Gastrocnemius medialis (tissue), 4 donors: ENCODE results near the gene FCRL3.

Source experiments
- CTCF ChIP-seq, 5 experiments: fragments of 450-650 bp in 3 of 5; fragments of 200-600 bp in 2 of 5; sonication (generic) in 2 of 5; IDR thresholded peaks in 4 of 5; conservative IDR thresholded peaks in 1 of 5; 1 replicate in 4 of 5; 2 replicates in 1 of 5; pipeline ENCODE4 v1.5.1; 2016 to 2019; ENCODE audit warnings: antibody characterized with exemption in 5 of 5, mild to moderate bottlenecking in 3 of 5, moderate library complexity in 3 of 5
- POLR2A ChIP-seq, 2 donors: fragments of 450-650 bp; IDR thresholded peaks; one replicate each; pipeline ENCODE4 v1.6.1; 2017; ENCODE audit warnings: antibody characterized with exemption in 2 of 2, mild to moderate bottlenecking in 2 of 2, moderate library complexity in 2 of 2

- no peak for TF ChIP-seq POLR2A (IDR thresholded peaks at IDR 0.05)
- TF ChIP-seq CTCF (IDR thresholded peaks at IDR 0.05 in 4 of 5, conservative IDR thresholded peaks at IDR 0.05 in 1 of 5), result no peak
Observed at GRCh38 chr1:157659576-157660247, 40.9 kb downstream of the FCRL3 start.
